ENCODE measurements around the gene FCGR3B. TPM values are rescaled to one million over a fixed set of nuclear protein-coding genes. Genes with fewer than 3 reads are reported as not detected.
"Not testable (repeated sequence)": the region's sequence is repeated elsewhere in the genome, so short reads cannot be mapped to it uniquely, and the experiment has no call there.

Gene FCGR3B
- not detected in 2 replicates for total RNA-seq

- DNase-seq (ENCODE audit: insufficient read length, low spot score, missing footprints), result no peak
- no peaks in the 10 kb centered on the region for H4K20me1 ChIP-seq (ENCODE audit: insufficient read depth, low read length)
- no peak for TF ChIP-seq CTCF (IDR thresholded peaks at IDR 0.05; ENCODE audit: extremely low read depth, low read depth, low read length)
- no peak within 1 kb of the TSS for H3K4me3 ChIP-seq (ENCODE audit: insufficient read depth, low read length)
- H3K9me3 ChIP-seq (ENCODE audit: low read depth, low read length), result no peaks in the 10 kb centered on the region
- no peak within 1 kb of the TSS for H2AFZ ChIP-seq (ENCODE audit: low read length)
- no peaks in the 10 kb centered on the region for H3K27me3 ChIP-seq (ENCODE audit: insufficient read depth, low read length)
- H3K36me3 ChIP-seq (ENCODE audit: insufficient read depth, low read length), result no peaks in the 10 kb centered on the region
- no peak within 1 kb of the TSS for H3K4me2 ChIP-seq (ENCODE audit: insufficient read depth, low read length)
- H3K79me2 ChIP-seq (ENCODE audit: insufficient read depth, low read length), result no peaks in the 10 kb centered on the region
- no peaks in the 10 kb centered on the region for H3K4me1 ChIP-seq (ENCODE audit: insufficient read depth, low read length)
- H3K27ac ChIP-seq (ENCODE audit: low read depth, low read length), result no peak within 1 kb of the TSS
These were observed at the start of gene FCGR3B for GRCh38 chr1:161631076-161631475. TSS of gene FCGR3B (minus strand) at chr1:161631176. CDS start at chr1:161631094, 82 bp downstream.

- no peak overlapping the region for H3K27ac ChIP-seq (ENCODE audit: low read depth, low read length)
- H3K4me1 ChIP-seq (ENCODE audit: insufficient read depth, low read length), result no peaks in the 10 kb centered on the region
- peaks cover 7% of the 10 kb centered on the region for H3K27me3 ChIP-seq (ENCODE audit: insufficient read depth, low read length)
- no peak for DNase-seq (ENCODE audit: insufficient read length, low spot score, missing footprints)
- H2AFZ ChIP-seq (ENCODE audit: low read length), result no peak overlapping the region
- H3K4me2 ChIP-seq (ENCODE audit: insufficient read depth, low read length), result no peak overlapping the region
- H4K20me1 ChIP-seq (ENCODE audit: insufficient read depth, low read length), result no peaks in the 10 kb centered on the region
- no peaks in the 10 kb centered on the region for H3K9me3 ChIP-seq (ENCODE audit: low read depth, low read length)
- H3K36me3 ChIP-seq (ENCODE audit: insufficient read depth, low read length), result no peaks in the 10 kb centered on the region
- TF ChIP-seq CTCF (IDR thresholded peaks at IDR 0.05; ENCODE audit: extremely low read depth, low read depth, low read length), result no peak
- H3K79me2 ChIP-seq (ENCODE audit: insufficient read depth, low read length), result no peaks in the 10 kb centered on the region
- H3K4me3 ChIP-seq (ENCODE audit: insufficient read depth, low read length), result no peak overlapping the region
These were observed 47.5 kb upstream of the FCGR3B start for GRCh38 chr1:161678500-161678899.

- H3K4me3 ChIP-seq (ENCODE audit: insufficient read depth, low read length), result no peak overlapping the region
- H4K20me1 ChIP-seq (ENCODE audit: insufficient read depth, low read length), result no peaks in the 10 kb centered on the region
- no peak overlapping the region for H2AFZ ChIP-seq (ENCODE audit: low read length)
- DNase-seq (ENCODE audit: insufficient read length, low spot score, missing footprints), result no peak
- no peak for TF ChIP-seq CTCF (IDR thresholded peaks at IDR 0.05; ENCODE audit: extremely low read depth, low read depth, low read length)
- no peaks in the 10 kb centered on the region for H3K27me3 ChIP-seq (ENCODE audit: insufficient read depth, low read length)
- no peak overlapping the region for H3K27ac ChIP-seq (ENCODE audit: low read depth, low read length)
- no peaks in the 10 kb centered on the region for H3K79me2 ChIP-seq (ENCODE audit: insufficient read depth, low read length)
- no peaks in the 10 kb centered on the region for H3K4me1 ChIP-seq (ENCODE audit: insufficient read depth, low read length)
- no peak overlapping the region for H3K4me2 ChIP-seq (ENCODE audit: insufficient read depth, low read length)
- H3K9me3 ChIP-seq (ENCODE audit: low read depth, low read length), result no peaks in the 10 kb centered on the region
- no peaks in the 10 kb centered on the region for H3K36me3 ChIP-seq (ENCODE audit: insufficient read depth, low read length)
These were observed 46.1 kb upstream of the FCGR3B start for GRCh38 chr1:161676958-161677689.

- no peaks in the 10 kb centered on the region for H4K20me1 ChIP-seq (ENCODE audit: insufficient read depth, low read length)
- H2AFZ ChIP-seq (ENCODE audit: low read length), result no peak overlapping the region
- H3K9me3 ChIP-seq (ENCODE audit: low read depth, low read length), result no peaks in the 10 kb centered on the region
- H3K4me1 ChIP-seq (ENCODE audit: insufficient read depth, low read length), result no peaks in the 10 kb centered on the region
- H3K36me3 ChIP-seq (ENCODE audit: insufficient read depth, low read length), result no peaks in the 10 kb centered on the region
- DNase-seq (ENCODE audit: insufficient read length, low spot score, missing footprints), result no peak
- TF ChIP-seq CTCF (IDR thresholded peaks at IDR 0.05; ENCODE audit: extremely low read depth, low read depth, low read length), result no peak
- no peak overlapping the region for H3K4me3 ChIP-seq (ENCODE audit: insufficient read depth, low read length)
- no peaks in the 10 kb centered on the region for H3K27me3 ChIP-seq (ENCODE audit: insufficient read depth, low read length)
- H3K27ac ChIP-seq (ENCODE audit: low read depth, low read length), result no peak overlapping the region
- H3K4me2 ChIP-seq (ENCODE audit: insufficient read depth, low read length), result no peak overlapping the region
- H3K79me2 ChIP-seq (ENCODE audit: insufficient read depth, low read length), result no peaks in the 10 kb centered on the region
These were observed 45.5 kb upstream of the FCGR3B start for GRCh38 chr1:161676441-161676840.

- not testable (repeated sequence) for H3K4me2 ChIP-seq (ENCODE audit: insufficient read depth, low read length); H3K4me3 ChIP-seq (ENCODE audit: insufficient read depth, low read length); H3K27ac ChIP-seq (ENCODE audit: low read depth, low read length); DNase-seq (ENCODE audit: insufficient read length, low spot score, missing footprints); H4K20me1 ChIP-seq (ENCODE audit: insufficient read depth, low read length); H3K36me3 ChIP-seq (ENCODE audit: insufficient read depth, low read length); H3K79me2 ChIP-seq (ENCODE audit: insufficient read depth, low read length); H3K27me3 ChIP-seq (ENCODE audit: insufficient read depth, low read length); H3K9me3 ChIP-seq (ENCODE audit: low read depth, low read length); H2AFZ ChIP-seq (ENCODE audit: low read length); H3K4me1 ChIP-seq (ENCODE audit: insufficient read depth, low read length)
These were observed 43.9 kb upstream of the FCGR3B start for GRCh38 chr1:161674908-161675307.

GRCh38 chr1:161674447-161674846 is 43.5 kb upstream of the FCGR3B start:
- not testable (repeated sequence) for H3K4me2 ChIP-seq (ENCODE audit: insufficient read depth, low read length); H3K4me1 ChIP-seq (ENCODE audit: insufficient read depth, low read length); H4K20me1 ChIP-seq (ENCODE audit: insufficient read depth, low read length); H3K4me3 ChIP-seq (ENCODE audit: insufficient read depth, low read length); H3K27ac ChIP-seq (ENCODE audit: low read depth, low read length); H3K27me3 ChIP-seq (ENCODE audit: insufficient read depth, low read length); DNase-seq (ENCODE audit: insufficient read length, low spot score, missing footprints); H2AFZ ChIP-seq (ENCODE audit: low read length); H3K9me3 ChIP-seq (ENCODE audit: low read depth, low read length); H3K36me3 ChIP-seq (ENCODE audit: insufficient read depth, low read length); H3K79me2 ChIP-seq (ENCODE audit: insufficient read depth, low read length)

Data from osteoblast (primary cell).